GM18870 (cell line): ENCODE results near the gene IL1RAP.
A peak's percentile ranks its signal among the peaks of the same experiment; 100 is the strongest.

Experiments used
- ATAC-seq: cut with Tn5 transposase; IDR thresholded peaks from one replicate; pipeline ENCODE4 v1.9.1; 2021; ENCODE audit warnings: moderate library complexity; ENCODE audit not compliant: unreplicated experiment

IL1RAP gene

DNA sequence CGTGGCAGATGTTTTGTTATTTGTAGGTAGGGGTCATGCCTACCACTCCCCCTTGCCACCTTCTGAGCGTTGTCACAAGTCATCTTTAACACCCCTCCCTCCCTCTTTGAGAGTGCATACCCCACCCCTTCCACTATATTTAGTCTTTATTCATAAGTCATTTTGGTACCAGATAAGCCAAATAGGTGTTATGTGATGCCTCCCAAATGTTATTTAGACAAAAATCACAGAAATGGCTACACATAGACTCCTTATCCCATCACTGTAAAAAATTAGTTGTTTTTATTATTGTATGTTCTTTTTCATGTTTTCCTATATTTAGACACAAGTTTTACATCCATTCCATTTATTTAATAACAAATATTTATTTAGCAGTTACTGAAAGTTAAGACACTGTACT is 93.1 kb downstream of the IL1RAP start:
- no peak for ATAC-seq

DNA sequence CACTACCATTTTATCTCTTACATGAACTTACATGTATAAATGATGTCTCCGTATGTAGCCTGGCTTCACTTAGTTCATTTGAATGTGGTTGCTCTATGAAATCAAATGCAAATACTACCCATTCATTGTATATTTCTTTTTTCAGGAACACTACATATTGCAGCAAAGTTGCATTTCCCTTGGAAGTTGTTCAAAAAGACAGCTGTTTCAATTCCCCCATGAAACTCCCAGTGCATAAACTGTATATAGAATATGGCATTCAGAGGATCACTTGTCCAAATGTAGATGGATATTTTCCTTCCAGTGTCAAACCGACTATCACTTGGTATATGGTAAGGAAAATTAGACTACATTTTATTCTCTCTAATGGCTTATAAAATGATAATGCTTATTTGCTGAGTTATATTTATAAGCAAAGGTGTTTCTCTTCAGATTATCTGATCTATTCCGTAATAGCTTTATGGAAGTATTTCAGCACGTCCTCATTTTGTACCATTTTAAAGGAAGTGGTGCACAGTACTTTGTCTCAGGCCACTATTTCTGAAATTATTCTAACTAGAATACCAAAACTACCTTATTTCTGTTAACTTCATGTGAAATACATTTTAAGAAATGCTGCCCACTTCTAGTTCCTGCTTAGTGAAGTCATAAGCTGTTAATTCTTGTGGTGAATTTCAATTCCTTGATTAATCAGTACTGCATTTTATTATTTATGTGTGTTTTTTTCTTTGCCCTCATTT is 95.1 kb downstream of the IL1RAP start:
- no peak for ATAC-seq

DNA sequence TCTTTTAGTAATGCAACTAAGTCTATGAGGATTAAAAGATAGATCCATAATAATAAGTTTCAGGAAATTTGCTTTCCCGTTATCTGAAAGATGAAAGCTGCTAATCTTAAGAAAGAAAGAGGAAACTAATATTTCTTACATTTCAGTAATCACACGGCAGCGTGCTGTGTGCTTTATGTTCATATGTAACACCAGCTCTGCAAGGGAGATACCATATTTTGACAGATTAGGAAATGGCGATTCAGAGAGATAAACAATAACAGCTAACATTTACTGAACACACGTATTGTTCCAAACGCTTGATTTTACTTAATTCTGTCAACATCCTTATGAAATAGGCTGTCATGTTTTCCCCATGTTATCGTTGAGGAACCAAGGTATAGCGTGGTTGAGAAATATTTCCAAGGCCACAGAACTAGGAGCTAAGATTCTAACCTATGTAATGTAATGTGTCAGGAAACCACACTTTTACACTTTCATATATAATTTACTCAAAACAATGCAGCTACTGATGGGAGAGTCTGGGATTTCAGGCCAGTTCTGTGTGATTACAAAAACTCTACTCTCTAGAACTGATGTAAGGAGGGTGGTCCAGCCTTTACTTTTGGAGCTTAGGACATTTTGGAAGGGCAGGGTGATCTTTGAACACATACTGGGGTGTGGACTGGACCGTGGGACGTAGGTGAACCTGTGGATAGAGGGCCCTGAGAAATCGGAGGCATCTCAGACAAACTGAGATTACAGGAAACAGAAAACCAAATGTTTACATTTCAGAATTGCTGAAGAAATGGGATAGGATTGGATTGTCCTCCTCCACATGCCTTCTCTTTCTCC is 100.6 kb downstream of the IL1RAP start:
- ATAC-seq, result no peak

DNA sequence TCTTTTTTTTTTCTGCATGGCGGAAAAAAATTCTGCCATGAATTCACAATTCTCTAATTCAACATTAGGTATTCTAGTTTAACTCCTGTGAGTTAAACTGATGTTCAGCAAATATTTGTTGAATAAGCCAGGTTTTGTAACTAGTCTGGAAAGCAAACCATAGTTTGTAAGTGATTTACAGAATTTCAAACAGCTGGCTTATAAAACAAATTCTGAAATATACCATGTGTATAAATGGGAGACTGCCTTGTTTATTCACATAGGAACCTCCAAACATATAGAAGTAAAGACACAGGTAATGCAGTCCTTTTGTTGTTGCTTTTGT is 101.1 kb downstream of the IL1RAP start:
- no peak for ATAC-seq

DNA sequence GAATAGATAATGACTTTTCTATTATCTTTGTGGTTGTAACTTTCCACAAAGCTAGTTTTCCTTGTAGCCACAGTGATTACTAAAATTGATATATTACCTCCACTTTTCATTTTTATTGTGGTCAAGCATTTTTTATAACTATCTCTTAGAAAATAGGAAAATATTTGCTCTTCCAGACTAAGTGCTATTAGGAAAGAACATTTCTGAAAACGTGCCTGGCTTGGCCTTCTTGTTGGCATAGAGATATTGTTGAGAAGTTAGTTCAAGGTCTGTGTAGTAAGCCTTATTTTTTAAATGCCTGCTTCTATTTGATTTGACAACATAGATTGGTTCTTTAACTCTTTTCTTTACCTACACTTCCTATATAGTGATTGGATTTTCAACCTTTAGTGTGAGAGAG is 101.7 kb downstream of the IL1RAP start:
- ATAC-seq, result no peak

DNA sequence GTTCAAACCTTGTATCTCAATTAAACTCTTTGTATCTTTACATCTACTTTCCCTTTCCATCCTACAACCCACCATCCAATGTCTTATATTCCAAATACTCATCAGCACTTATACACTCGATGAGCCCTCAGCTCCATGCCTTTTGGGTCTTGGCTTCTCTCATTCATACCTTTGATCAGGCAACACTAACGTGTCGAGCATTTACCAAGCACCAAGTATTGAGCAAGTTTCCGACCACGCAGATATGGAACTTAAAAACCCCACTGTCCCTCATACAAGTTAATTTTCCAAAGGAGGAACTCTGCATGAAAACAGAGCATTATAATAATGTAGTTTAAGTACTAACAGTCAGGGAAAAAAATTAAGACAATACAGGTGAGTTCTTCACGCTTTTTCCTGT is 102.8 kb downstream of the IL1RAP start:
- no peak for ATAC-seq

DNA sequence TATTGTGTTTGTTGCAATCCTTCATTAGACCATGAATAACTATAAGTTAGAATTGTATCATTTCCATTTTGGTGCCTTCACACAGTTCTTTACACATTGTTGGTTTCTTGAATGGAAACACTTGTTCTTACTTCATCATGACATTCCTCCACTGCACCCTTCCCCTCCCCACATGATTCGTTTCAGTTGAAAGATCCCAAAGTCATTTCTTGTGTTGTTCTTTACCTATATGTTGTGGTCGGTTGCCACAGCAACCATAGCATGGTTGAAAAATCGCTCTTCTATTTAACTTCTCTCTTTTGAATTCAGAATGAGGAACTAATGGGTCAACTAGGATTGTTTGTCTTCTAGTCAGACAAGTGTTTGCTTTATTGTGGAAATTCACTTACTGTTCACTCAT is 103.3 kb downstream of the IL1RAP start:
- peak; percentile 75 for ATAC-seq

DNA sequence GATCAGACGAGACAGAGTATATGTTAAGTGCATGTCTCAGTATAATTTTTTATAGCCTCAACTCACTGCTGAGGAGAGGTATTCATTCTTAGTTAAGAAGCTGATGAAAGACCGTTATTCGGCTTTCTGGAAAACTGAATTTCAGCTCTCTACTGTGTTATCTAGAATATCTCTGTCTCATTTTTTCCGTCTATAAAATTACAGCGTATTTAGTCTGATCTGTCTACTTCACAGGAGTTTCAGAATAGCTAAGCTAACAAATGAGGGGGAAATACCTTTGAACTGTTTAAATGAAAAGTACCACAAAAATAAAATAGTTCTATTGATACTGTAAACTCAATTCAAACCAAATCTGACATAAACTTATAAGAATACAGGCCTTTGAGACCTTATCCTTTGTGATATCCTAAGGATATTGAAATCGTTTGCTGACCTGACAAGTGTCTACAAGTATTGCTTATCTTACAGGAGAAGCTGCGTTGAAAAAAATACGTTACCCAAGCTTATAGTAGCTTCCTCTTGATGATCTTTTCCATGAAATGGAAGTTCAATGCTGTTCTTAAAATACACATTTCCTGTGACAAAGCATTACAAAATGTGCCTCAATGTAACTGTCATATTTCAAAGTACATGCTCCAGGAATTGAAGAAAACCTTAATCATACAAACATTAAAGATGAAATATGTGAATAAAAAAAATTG is 104.6 kb downstream of the IL1RAP start:
- peak; percentile 41 for ATAC-seq

DNA sequence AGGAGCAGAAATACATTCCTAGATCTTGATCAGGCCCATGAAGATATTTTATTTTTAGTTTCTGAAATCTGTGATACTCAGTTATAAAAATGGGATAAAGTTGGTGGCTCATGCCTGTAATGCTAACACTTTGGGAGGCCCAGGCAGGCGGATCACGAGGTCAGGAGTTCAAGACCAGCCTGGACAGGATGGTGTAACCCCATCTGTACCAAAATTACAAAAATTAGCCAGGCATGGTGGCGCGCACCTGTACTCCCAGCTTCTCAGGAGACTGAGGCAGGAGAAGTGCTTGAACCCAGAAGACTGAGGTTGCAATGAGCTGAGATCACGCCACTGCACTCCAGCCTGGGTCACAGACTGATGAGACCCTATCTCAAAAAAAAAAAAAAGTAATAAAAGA is 105.5 kb downstream of the IL1RAP start:
- no peak for ATAC-seq

DNA sequence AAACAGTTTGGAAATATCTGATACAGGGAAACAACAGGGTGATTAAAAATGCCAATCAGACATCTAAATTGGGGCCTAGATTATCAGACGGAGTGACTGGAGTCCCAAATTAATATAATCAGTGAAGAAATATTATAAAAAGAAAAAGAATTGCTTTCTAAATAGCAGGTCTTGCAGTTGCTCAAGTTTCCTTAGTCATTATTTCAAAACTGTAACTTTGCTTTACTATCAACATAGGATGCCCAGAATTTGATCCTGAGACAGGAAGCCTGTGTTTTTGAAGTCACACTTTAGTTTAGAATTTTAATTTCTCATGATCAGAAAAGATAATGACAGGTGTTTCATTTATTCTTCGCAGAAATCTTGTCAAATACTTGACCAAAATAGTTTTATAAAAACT is 105.9 kb downstream of the IL1RAP start:
- no peak for ATAC-seq

DNA sequence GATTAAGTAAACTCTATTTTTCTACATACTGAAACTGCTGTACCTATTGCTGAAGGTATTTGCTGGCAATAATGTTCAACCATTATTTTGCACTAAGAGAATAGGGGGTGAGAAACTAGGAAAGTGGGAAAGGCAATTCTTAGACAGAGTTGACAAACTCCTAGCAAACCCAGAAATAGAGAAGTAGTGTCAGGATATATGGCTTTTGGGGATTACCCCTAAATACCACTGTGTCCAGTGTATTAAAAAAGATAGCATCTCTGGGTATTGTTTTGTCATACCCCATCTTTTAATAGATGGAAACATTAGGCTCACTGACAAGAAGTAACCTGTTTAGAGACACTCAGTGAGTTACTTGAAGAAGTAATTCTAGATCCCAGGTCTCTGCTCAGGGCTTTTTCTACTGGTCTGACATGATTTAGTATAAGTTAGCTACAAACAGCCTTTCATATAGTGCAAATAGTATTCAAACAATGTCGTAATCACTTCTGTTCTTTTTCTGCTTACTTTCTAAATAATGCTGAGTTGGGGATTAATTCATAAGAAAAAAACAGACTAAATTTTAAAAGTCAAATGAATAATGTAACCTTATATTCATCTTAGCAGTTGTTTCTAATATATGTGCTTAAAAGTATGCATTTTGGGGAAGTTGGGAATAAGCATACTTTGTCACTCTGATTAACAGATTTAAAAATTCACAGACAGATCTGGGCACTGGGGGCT is 107.2 kb downstream of the IL1RAP start:
- ATAC-seq, result no peak

DNA sequence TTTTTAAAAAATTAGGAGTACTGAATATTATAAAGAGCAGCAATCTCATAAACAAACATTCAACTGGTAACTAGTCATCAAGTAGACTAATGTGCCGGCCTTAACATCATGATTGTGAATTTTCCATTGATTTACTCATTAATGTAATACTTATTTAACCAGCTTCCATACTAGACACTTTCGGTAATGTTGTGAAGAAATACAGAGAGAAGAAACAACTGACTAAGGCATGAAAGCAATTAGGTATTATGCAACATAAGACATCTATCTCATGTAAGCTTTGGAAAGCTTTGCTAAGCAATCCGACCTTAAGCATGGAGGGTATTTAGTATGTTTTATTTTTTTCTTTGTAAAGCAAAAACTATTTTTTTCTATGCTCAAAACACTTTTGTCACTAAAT is 108.0 kb downstream of the IL1RAP start:
- no peak for ATAC-seq

DNA sequence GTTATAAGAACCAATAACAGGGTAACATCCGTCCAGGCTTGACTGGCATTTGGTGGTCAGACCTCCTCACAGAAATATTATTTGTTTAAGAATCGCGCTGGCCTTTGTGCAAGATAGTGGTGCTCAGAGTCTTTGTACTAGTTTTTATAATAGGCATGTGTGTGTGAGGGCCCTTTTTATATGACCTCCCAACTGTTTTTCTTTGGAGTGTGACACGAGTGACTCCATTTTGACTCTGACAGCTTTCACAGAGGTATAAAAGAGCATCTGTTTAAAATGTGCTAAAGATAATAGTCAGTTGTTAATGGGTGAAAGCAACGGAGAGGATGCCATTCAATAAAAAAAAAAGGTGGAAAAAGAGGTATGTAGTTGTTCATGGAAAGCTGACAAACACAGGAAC is 110.4 kb downstream of the IL1RAP start:
- no peak for ATAC-seq

DNA sequence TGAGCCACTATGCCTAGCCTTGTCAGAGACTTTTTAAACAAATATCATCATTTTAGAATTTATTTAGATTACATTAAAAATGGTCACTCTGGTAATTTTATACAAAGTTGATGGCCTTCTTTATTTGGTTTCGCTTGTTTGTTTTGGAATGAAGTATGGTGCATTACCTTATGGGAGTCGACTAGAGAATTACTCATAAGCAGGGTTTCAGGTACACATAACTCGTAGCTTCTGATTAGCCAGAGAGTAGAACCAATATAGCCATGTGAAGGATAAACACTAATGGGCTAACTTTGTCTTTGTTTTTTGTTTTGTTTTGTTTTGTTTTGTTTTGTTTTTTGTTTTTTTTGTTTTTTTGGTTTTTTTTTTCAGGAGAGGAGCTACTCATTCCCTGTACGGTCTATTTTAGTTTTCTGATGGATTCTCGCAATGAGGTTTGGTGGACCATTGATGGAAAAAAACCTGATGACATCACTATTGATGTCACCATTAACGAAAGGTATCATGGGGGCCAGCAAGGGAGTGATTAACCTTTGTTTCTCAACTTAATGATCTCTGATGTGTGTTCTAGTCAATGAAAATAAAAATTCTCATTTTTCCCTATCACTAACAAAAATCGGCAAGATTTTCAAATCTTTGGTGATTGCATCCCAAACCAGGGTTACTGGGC is 113.2 kb downstream of the IL1RAP start:
- ATAC-seq, result no peak

DNA sequence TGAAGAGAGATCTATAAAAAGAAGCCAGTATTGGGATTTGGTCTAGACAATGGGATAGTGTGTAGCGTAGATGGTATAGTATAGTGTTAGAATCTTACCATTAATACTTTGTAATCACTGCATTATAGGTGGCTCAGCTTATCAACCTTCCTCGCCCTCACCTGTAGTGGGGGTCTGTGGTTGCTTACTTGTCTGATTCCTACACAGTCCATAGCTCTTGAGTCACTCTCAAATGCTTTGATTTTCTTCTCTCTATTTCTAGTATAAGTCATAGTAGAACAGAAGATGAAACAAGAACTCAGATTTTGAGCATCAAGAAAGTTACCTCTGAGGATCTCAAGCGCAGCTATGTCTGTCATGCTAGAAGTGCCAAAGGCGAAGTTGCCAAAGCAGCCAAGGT is 115.2 kb downstream of the IL1RAP start:
- no peak for ATAC-seq

DNA sequence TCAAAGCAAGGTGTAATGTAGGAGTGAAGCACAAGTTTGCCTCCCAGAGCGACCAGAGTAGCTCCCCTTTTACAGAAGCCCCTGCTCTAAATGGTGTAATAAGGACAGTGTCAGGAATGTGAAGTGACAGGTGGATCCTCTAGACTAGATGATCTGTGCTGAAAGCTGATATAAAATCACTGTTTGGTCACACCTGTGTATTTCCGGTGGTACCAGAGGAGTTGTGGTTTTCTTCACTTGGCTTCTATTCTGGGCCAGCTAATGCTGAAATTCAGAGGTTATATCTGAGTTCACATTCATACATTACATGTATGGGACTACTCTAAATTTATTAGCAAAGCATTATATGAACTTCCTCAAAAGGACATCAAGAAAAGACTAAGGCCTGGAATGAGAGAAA is 117.4 kb downstream of the IL1RAP start:
- ATAC-seq, result no peak

DNA sequence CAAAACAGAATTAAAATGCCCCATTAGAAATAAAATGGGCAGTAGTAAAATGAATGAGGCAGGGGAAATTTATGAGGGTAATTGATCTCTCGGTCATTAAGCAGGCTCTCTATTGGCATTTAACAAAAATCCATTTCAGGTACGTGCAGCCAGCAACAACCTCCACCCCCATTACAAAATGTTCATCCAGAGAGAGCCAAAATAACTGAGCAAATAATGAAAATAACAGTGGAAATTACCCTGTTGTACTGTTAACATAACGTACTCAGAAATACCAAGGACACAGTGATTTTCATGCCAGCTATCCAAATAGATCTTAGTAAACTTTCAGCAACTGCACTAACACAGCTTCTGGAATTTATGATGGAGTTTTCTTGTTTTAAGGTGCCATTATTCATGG is 127.7 kb downstream of the IL1RAP start:
- no peak for ATAC-seq

DNA sequence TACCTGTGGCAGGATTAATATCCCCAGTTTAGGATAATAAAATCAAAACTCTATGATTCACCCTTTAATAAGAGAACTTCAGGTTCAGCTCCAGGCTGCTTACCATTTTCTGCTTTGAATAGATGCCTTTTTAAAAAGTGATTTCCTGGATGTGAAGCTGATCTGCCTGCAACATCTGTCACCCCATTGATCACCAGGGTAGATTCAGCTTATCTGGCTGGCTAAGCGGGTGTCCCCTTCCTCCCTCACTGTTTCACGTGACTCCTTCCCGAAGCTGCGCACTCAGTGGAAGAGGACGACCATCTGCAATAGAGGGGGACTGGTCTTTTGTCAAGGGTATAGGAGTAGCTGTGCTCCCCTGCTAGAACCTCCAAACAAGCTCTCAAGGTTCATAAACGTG is 128.1 kb downstream of the IL1RAP start:
- no peak for ATAC-seq

DNA sequence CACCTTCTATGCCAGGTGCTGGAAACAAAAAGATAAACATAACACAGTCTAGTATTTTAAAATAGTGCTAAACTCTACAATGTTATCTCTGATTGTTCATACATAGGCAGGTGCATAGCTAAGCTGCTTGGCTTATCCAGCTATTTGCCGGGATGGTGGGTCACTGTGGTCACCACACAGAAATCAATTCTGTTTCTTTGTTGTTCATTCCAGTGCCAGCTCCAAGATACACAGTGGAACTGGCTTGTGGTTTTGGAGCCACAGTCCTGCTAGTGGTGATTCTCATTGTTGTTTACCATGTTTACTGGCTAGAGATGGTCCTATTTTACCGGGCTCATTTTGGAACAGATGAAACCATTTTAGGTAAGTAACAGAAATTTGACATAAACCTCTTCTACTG is 130.2 kb downstream of the IL1RAP start:
- ATAC-seq, result no peak

DNA sequence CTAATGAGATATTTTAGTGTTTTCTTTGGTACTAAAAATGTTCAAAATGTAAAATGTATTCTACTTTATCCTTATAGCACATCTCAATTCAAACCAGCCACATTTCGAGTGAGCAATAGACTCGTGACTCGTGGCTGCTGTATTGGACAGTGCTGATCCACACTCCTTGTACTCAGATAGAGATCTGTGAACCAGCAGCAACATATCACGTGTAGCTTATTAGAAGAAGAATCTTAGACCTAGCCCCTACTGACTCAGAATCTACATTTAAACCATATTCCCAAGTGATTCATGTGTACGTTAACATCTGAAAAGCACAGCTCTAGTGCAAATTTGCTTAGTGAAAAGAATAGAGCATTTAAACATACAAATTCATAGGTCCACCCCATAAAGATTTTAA is 130.9 kb downstream of the IL1RAP start:
- ATAC-seq, result no peak

DNA sequence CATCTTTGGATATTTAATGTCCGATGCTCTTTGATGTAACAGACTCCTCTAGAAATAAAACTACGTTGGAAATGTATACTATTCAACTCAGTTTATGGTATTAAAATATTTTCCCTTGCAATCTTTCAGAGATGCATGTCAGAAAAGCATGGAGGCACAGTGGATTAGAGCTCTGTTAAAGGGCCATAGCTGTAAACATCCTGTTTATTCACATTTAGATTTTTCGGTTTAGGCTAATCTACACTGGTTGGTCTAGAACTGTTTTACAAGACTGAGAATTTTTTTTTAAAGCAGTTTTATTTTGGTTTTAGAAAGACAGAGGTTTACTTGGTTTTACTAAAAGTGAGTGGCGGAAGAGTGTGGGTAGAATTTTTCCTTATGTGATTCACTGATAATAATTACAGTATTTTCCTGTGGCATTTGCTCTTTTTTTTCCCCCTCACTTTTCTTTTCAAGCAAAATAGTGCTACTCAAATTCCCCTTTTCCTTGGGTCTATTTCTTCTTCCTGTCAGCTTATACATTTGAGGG is 132.1 kb downstream of the IL1RAP start:
- no peak for ATAC-seq
